Rectal smooth muscle tissue (tissue), 1 donor: ENCODE data around the gene TMEM132D.

Experiments used
- H3K27ac ChIP-seq: one replicate; pipeline ENCODE4 v1.7.0; 2013; ENCODE audit warnings: low read depth, low read length, inconsistent platforms
- H3K27me3 ChIP-seq: one replicate; pipeline ENCODE4 v1.7.0; 2013; ENCODE audit warnings: low read length; ENCODE audit not compliant: control insufficient read depth, insufficient read depth
- H3K36me3 ChIP-seq: one replicate; pipeline ENCODE4 v1.7.0; 2013; ENCODE audit warnings: low read length; ENCODE audit not compliant: control insufficient read depth, insufficient read depth
- H3K4me1 ChIP-seq: one replicate; pipeline ENCODE4 v1.7.0; 2013; ENCODE audit warnings: low read length; ENCODE audit not compliant: control insufficient read depth, insufficient read depth
- H3K4me3 ChIP-seq: one replicate; pipeline ENCODE4 v1.7.0; 2013; ENCODE audit warnings: low read length
- H3K9ac ChIP-seq: one replicate; pipeline ENCODE4 v1.7.0; 2013; ENCODE audit warnings: low read length

Gene TMEM132D

GRCh38 chr12:129393357-129393937 lies 510.4 kb downstream of the TMEM132D start:
- no peak overlapping the region for H3K27ac ChIP-seq
- no peaks in the 10 kb centered on the region for H3K27me3 ChIP-seq
- no peaks in the 10 kb centered on the region for H3K36me3 ChIP-seq
- no peak overlapping the region for H3K9ac ChIP-seq
- no peaks in the 10 kb centered on the region for H3K4me1 ChIP-seq
- H3K4me3 ChIP-seq = no peak overlapping the region

- H3K27me3 ChIP-seq = no peaks in the 10 kb centered on the region
- no peak overlapping the region for H3K9ac ChIP-seq
- H3K27ac ChIP-seq = no peak overlapping the region
- no peaks in the 10 kb centered on the region for H3K36me3 ChIP-seq
- no peaks in the 10 kb centered on the region for H3K4me1 ChIP-seq
- H3K4me3 ChIP-seq = no peak overlapping the region
These were observed 518.2 kb downstream of the TMEM132D start for GRCh38 chr12:129385637-129385990.

- Histone ChIP-seq H3K4me3 (no peak overlapping the region), H3K4me1 (no peaks in the 10 kb centered on the region), H3K27me3 (no peaks in the 10 kb centered on the region), H3K36me3 (no peaks in the 10 kb centered on the region), H3K27ac (no peak overlapping the region), H3K9ac (no peak overlapping the region)
These were observed 519.9 kb downstream of the TMEM132D start for GRCh38 chr12:129383956-129384355.

DNA sequence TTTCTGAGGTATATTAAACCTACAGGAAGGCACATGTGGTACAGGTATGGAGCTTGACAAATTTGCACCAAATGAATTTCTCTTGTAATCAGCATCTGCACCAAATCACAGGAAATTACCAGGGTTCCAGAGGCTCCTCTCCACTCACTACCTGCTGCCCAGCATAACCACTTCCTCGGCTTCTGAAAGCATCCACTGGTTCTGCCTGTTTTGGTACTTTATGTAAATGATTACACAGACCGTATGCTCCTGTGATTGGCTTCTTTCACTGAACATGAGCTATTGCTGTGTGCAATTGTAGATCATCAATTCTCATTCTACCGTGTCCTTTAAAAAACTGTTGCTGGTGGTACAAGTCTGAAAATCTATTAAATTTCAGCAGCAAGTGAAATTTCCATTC lies 522.1 kb downstream of the TMEM132D start:
- Histone ChIP-seq H3K27ac (no peak overlapping the region), H3K36me3 (no peaks in the 10 kb centered on the region), H3K4me1 (no peaks in the 10 kb centered on the region), H3K27me3 (no peaks in the 10 kb centered on the region), H3K9ac (no peak overlapping the region), H3K4me3 (no peak overlapping the region)

GRCh38 chr12:129379076-129379804 lies 524.6 kb downstream of the TMEM132D start:
- Histone ChIP-seq H3K27ac (no peak overlapping the region), H3K36me3 (no peaks in the 10 kb centered on the region), H3K4me1 (no peaks in the 10 kb centered on the region), H3K4me3 (no peak overlapping the region), H3K9ac (no peak overlapping the region), H3K27me3 (no peaks in the 10 kb centered on the region)

- Histone ChIP-seq H3K27me3 (no peaks in the 10 kb centered on the region), H3K9ac (no peak overlapping the region)
These were observed 525.3 kb downstream of the TMEM132D start for GRCh38 chr12:129378496-129378895.

GRCh38 chr12:129373746-129374145 lies 530.1 kb downstream of the TMEM132D start:
- Histone ChIP-seq H3K27me3 (no peaks in the 10 kb centered on the region), H3K4me1 (no peaks in the 10 kb centered on the region), H3K36me3 (no peaks in the 10 kb centered on the region), H3K27ac (no peak overlapping the region), H3K4me3 (no peak overlapping the region), H3K9ac (no peak overlapping the region)

More at GRCh38 chr12:129378496-129378895, 525.3 kb downstream of the TMEM132D start:
- Histone ChIP-seq H3K4me1 (no peaks in the 10 kb centered on the region), H3K4me3 (no peak overlapping the region), H3K36me3 (no peaks in the 10 kb centered on the region), H3K27ac (no peak overlapping the region)

- Histone ChIP-seq H3K27ac (no peak overlapping the region), H3K9ac (no peak overlapping the region), H3K36me3 (no peaks in the 10 kb centered on the region)
These were observed 530.9 kb downstream of the TMEM132D start for GRCh38 chr12:129372876-129373275.

DNA sequence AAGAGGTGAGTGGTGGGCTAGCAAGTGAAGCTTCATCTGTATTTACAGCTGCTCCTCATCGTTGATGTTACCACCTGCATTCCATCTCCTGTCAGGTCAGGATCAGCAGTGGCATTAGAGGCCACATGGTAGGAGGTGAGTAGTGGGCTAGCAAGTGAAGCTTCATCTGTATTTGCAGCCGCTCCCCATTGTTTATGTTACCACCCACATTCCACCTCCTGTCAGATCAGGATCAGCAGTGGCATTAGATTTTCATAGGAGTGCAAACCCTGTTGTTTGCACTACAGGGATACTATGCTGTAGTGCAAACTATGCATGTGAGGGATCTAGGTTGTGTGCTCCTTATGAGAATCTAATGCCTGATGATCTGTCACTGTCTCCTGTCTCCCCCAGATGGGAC lies 531.5 kb downstream of the TMEM132D start:
- no peak overlapping the region for H3K9ac ChIP-seq
- no peaks in the 10 kb centered on the region for H3K27me3 ChIP-seq
- H3K36me3 ChIP-seq = no peaks in the 10 kb centered on the region
- no peaks in the 10 kb centered on the region for H3K4me1 ChIP-seq
- H3K27ac ChIP-seq = no peak overlapping the region
- no peak overlapping the region for H3K4me3 ChIP-seq

More at GRCh38 chr12:129372876-129373275, 530.9 kb downstream of the TMEM132D start:
- Histone ChIP-seq H3K27me3 (no peaks in the 10 kb centered on the region), H3K4me1 (no peaks in the 10 kb centered on the region), H3K4me3 (no peak overlapping the region)

GRCh38 chr12:129371268-129371667 lies 532.6 kb downstream of the TMEM132D start:
- Histone ChIP-seq H3K36me3 (no peaks in the 10 kb centered on the region), H3K4me1 (no peaks in the 10 kb centered on the region), H3K27ac (no peak overlapping the region), H3K27me3 (no peaks in the 10 kb centered on the region), H3K9ac (no peak overlapping the region), H3K4me3 (no peak overlapping the region)

- H3K36me3 ChIP-seq = no peaks in the 10 kb centered on the region
- H3K9ac ChIP-seq = no peak overlapping the region
- no peaks in the 10 kb centered on the region for H3K4me1 ChIP-seq
- no peak overlapping the region for H3K27ac ChIP-seq
- H3K27me3 ChIP-seq = no peaks in the 10 kb centered on the region
- H3K4me3 ChIP-seq = no peak overlapping the region
These were observed 537.2 kb downstream of the TMEM132D start for GRCh38 chr12:129366656-129367055.

DNA sequence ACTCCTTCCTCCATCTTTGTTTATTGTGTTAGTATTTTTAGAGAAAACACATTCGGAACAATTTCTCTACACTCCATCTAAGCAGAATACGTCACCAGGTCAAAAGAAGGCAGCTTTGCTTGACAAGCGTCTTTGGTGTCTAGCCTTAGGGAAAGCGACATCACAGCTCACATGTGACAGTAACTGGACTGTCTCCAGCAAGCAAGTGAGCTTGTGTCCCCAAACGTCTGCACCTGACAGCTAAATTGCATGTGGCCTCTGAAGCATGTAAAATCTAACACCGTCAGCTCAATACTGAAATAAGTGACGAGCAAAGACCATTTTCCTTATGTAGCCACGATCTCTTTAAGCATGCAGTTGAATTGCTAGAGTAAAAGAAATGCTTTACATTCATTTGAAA lies 540.8 kb downstream of the TMEM132D start:
- no peak overlapping the region for H3K27ac ChIP-seq
- no peak overlapping the region for H3K4me3 ChIP-seq
- no peaks in the 10 kb centered on the region for H3K36me3 ChIP-seq
- no peaks in the 10 kb centered on the region for H3K4me1 ChIP-seq
- H3K27me3 ChIP-seq = no peaks in the 10 kb centered on the region
- H3K9ac ChIP-seq = no peak overlapping the region

GRCh38 chr12:129357233-129357632 lies 546.6 kb downstream of the TMEM132D start:
- Histone ChIP-seq H3K27me3 (no peaks in the 10 kb centered on the region), H3K9ac (no peak overlapping the region), H3K27ac (no peak overlapping the region), H3K36me3 (no peaks in the 10 kb centered on the region), H3K4me3 (no peak overlapping the region), H3K4me1 (no peaks in the 10 kb centered on the region)
